HCT116 (cell line): ENCODE data around the gene KLHL9. TPM values are rescaled to one million over a fixed set of nuclear protein-coding genes. Genes with fewer than 3 reads are reported as not detected.
"Not testable (repeated sequence)": the region's sequence is repeated elsewhere in the genome, so short reads cannot be mapped to it uniquely, and the experiment has no call there.

Source experiments
- ATAC-seq: fragments of 200-7000 bp; cut with Tn5 transposase; 2 replicates; pipeline ENCODE4 v1.9.1; 2020; ENCODE audit warnings: mild to moderate bottlenecking, moderate library complexity
- BruUV-seq: library from RNA; stranded (reverse); fragments of 400-500 nt; replicated peaks from 2 replicates; lab custom pipeline; 2021; lab: Mats Ljungman, UMichigan
- CTCF ChIA-PET: fragments of 300-600 bp; sonication (Branson Sonifier 250); formaldehyde crosslinking; loops from one replicate; lab custom pipeline; 2021; ENCODE audit warnings: antibody characterized with exemption; lab: Charles Lee
- POLR2A ChIA-PET: fragments of 300-600, 350-600 bp; sonication (Branson Sonifier 250); formaldehyde crosslinking; loops from one replicate; lab custom pipeline; 2021; ENCODE audit warnings: antibody characterized with exemption; lab: Charles Lee
- RAD21 ChIA-PET, 2 experiments: fragments of 300-600 bp; sonication (Branson Sonifier 250); formaldehyde crosslinking; loops; one replicate each; lab custom pipeline; 2023; ENCODE audit warnings: low total read pairs in 2 of 2; ENCODE audit not compliant: uncharacterized antibody in 2 of 2, unreplicated experiment in 2 of 2, low non-redundant PET in 1 of 2; lab: Charles Lee
- DNase-seq: peaks from one replicate; pipeline ENCODE4 v3.0.0-alpha.2; 2010; ENCODE audit warnings: low read depth, low spot score
- H2AFZ ChIP-seq: fragments of 200-600 bp; shearing (Covaris generic), sonication (generic); 2 replicates; pipeline ENCODE4 v1.6.1; 2017; ENCODE audit warnings: low read depth, mixed run types, mixed read lengths, antibody characterized with exemption, low read length; ENCODE audit not compliant: poor library complexity, severe bottlenecking
- H3K27ac ChIP-seq: 2 replicates; pipeline ENCODE4 v1.5.1; 2012; ENCODE audit warnings: low read depth, low read length
- H3K27me3 ChIP-seq: fragments of 200-600 bp; sonication (generic); 2 replicates; pipeline ENCODE4 v1.6.1; 2016; ENCODE audit warnings: mixed run types, low read length, mixed read lengths; ENCODE audit not compliant: insufficient read depth
- H3K36me3 ChIP-seq, 2 experiments: fragments of 200-500 bp in 1 of 2; fragments of 200-600 bp in 1 of 2; sonication (Bioruptor generic) in 1 of 2; sonication (generic) in 1 of 2; 2 replicates each; pipeline versions ENCODE4 v1.5.1 to v1.6.1; 2014 to 2016; ENCODE audit warnings: low read length in 2 of 2, inconsistent platforms in 1 of 2, mixed read lengths in 1 of 2, mixed run types in 1 of 2; ENCODE audit not compliant: insufficient read depth in 2 of 2, control insufficient read depth in 1 of 2
- H3K4me1 ChIP-seq, 2 experiments: fragments of 200-600 bp in 1 of 2; sonication (generic) in 1 of 2; 2 replicates each; pipeline versions ENCODE4 v1.5.1 to v1.6.1; 2012 to 2017; ENCODE audit warnings: low read length in 2 of 2, inconsistent platforms in 1 of 2, mild to moderate bottlenecking in 1 of 2, mixed read lengths in 1 of 2, mixed run types in 1 of 2, moderate library complexity in 1 of 2; ENCODE audit not compliant: insufficient read depth in 2 of 2, control insufficient read depth in 1 of 2
- H3K4me2 ChIP-seq: fragments of 200-600 bp; sonication (generic); 2 replicates; pipeline ENCODE4 v1.6.1; 2017; ENCODE audit warnings: mixed run types, low read length, mixed read lengths
- H3K4me3 ChIP-seq, 2 experiments: fragments of 200-600 bp in 1 of 2; sonication (generic) in 1 of 2; replicated peaks in 1 of 2; 2 replicates each; pipeline ENCODE4 v1.5.1; 2011 to 2016; ENCODE audit warnings: low read length in 2 of 2, control low read depth in 1 of 2, low read depth in 1 of 2, mild to moderate bottlenecking in 1 of 2, mixed read lengths in 1 of 2, mixed run types in 1 of 2
- H3K79me2 ChIP-seq: fragments of 200-600 bp; sonication (generic); 2 replicates; pipeline ENCODE4 v1.6.1; 2017; ENCODE audit warnings: mild to moderate bottlenecking, mixed run types, low read length, moderate library complexity, mixed read lengths; ENCODE audit not compliant: insufficient read depth
- H3K9ac ChIP-seq: fragments of 200-600 bp; sonication (generic); 2 replicates; pipeline ENCODE4 v1.6.1; 2016; ENCODE audit warnings: low read length, mixed read lengths
- H3K9me2 ChIP-seq: fragments of 200-600 bp; sonication (generic), shearing (Covaris generic); 2 replicates; pipeline ENCODE4 v1.6.1; 2017; ENCODE audit warnings: mixed run types, mild to moderate bottlenecking, moderate library complexity; ENCODE audit not compliant: insufficient read depth
- H3K9me3 ChIP-seq, 2 experiments: fragments of 200-500 bp in 1 of 2; fragments of 200-600 bp in 1 of 2; sonication (Bioruptor generic) in 1 of 2; sonication (generic) in 1 of 2; 2 replicates each; pipeline ENCODE4 v1.6.1; 2014 to 2017; ENCODE audit warnings: low read length in 2 of 2, mixed read lengths in 2 of 2, inconsistent platforms in 1 of 2, low read depth in 1 of 2, mild to moderate bottlenecking in 1 of 2, mixed run types in 1 of 2, moderate library complexity in 1 of 2; ENCODE audit not compliant: control insufficient read depth in 1 of 2, insufficient read depth in 1 of 2
- H4K20me1 ChIP-seq: fragments of 200-600 bp; sonication (generic), shearing (Covaris generic); 2 replicates; pipeline ENCODE4 v1.6.1; 2017; ENCODE audit warnings: mixed run types, mild to moderate bottlenecking, moderate library complexity; ENCODE audit not compliant: insufficient read depth
- CBX3 ChIP-seq: IDR thresholded peaks from 2 replicates; pipeline ENCODE4 v1.6.1; 2012; ENCODE audit warnings: low read depth
- CEBPB ChIP-seq: IDR thresholded peaks from 2 replicates; pipeline ENCODE4 v1.6.1; 2012; ENCODE audit warnings: low read depth
- EZH2phosphoT487 ChIP-seq: fragments of 200-600 bp; IDR thresholded peaks from 2 replicates; pipeline ENCODE4 v1.6.1; 2018; ENCODE audit warnings: antibody characterized with exemption, borderline replicate concordance
- FOSL1 ChIP-seq: IDR thresholded peaks from 2 replicates; pipeline ENCODE4 v1.6.1; 2012; ENCODE audit warnings: low read depth
- POLR2AphosphoS5 ChIP-seq: IDR thresholded peaks from 2 replicates; pipeline ENCODE4 v1.6.1; 2011; ENCODE audit warnings: mild to moderate bottlenecking, low read depth, low read length, moderate library complexity
- RAD21 ChIP-seq: IDR thresholded peaks from 2 replicates; pipeline ENCODE4 v1.6.1; 2012; ENCODE audit warnings: low read depth, mild to moderate bottlenecking
- SP1 ChIP-seq: IDR thresholded peaks from 2 replicates; pipeline ENCODE4 v1.6.1; 2012; ENCODE audit warnings: low read depth
- intact Hi-C: fragments of 100-400 bp; cut with micrococcal nuclease; formaldehyde crosslinking; loops from 2 replicates; pipeline ENCODE4 v1.10.0; 2022
- total RNA-seq: library from RNA; stranded (reverse); gene quantifications from one replicate; pipeline ENCODE4 v1.2.1, GENCODE V29; 2021; ENCODE audit not compliant: unreplicated experiment

KLHL9 gene
- total RNA-seq, 1 experiment from 2014 or later = 16.4 TPM

GRCh38 chr9:21381448-21382339 lies 46.5 kb upstream of the KLHL9 start:
- intact Hi-C loops = no loop called here
- Histone ChIP-seq H3K27ac (no peak overlapping the region), H3K9me2 (no peaks in the 10 kb centered on the region), H3K36me3 (no peaks in the 10 kb centered on the region), H4K20me1 (no peaks in the 10 kb centered on the region), H3K9me3 (no peaks in the 10 kb centered on the region), H3K4me1 (no peaks in the 10 kb centered on the region), H3K79me2 (no peaks in the 10 kb centered on the region), H3K4me2 (no peak overlapping the region), H3K27me3 (no peaks in the 10 kb centered on the region), H2AFZ (no peak overlapping the region), H3K4me3 (no peak overlapping the region), H3K9ac (no peak overlapping the region)
- ChIA-PET CTCF (interaction anchor here (0.6 to 3.1 kb wide), 4 partner anchors 11 to 63 kb away, joined by 3 to 9 read pairs (median 4); no protein-coding TSS in a partner anchor), RAD21 (no interaction called here), POLR2A (no interaction called here)
- TF ChIP-seq FOSL1 (no peak), EZH2phosphoT487 (no peak), SP1 (no peak), POLR2AphosphoS5 (no peak), CEBPB (no peak), RAD21 (no peak), CBX3 (no peak)
- DNase-seq = no peak
- no peak for ATAC-seq
- BruUV-seq = no TSS peak

GRCh38 chr9:21371467-21371866 lies 36.3 kb upstream of the KLHL9 start:
- H3K27ac ChIP-seq, POLR2A ChIA-PET, H4K20me1 ChIP-seq, H3K36me3 ChIP-seq, H3K4me1 ChIP-seq, RAD21 ChIA-PET, H3K9ac ChIP-seq, H3K4me3 ChIP-seq, H3K9me3 ChIP-seq, BruUV-seq, H3K9me2 ChIP-seq, H3K4me2 ChIP-seq, H3K79me2 ChIP-seq, DNase-seq, intact Hi-C loops, H3K27me3 ChIP-seq: not testable (repeated sequence)
- H2AFZ ChIP-seq = peak overlapping the region; percentile 26
- ATAC-seq = peak; percentile 80
- CTCF ChIA-PET = interaction anchor here (1.1 kb wide), 1 partner anchor 53 kb away, joined by 3 read pairs; no protein-coding TSS in a partner anchor
